RWPE2 (cell line): ENCODE results near the gene OR6C70.
"Not testable (repeated sequence)": the region's sequence is repeated elsewhere in the genome, so short reads cannot be mapped to it uniquely, and the experiment has no call there.

Source experiments
- ATAC-seq: fragments of 200-7000 bp; cut with Tn5 transposase; 3 replicates; pipeline ENCODE4 v1.9.1; 2021; ENCODE audit warnings: low read depth
- DNase-seq: peaks from one replicate; pipeline ENCODE4 v3.0.0-alpha.2; 2020; ENCODE audit warnings: low spot score
- H3K27ac ChIP-seq: fragments of 450-650 bp; 2 replicates; pipeline ENCODE4 v1.5.1; 2017; ENCODE audit warnings: mild to moderate bottlenecking; ENCODE audit not compliant: poor library complexity, severe bottlenecking
- H3K27me3 ChIP-seq: fragments of 250-450 bp; sonication (Bioruptor Pico); 2 replicates; pipeline ENCODE4 v1.5.1; 2021; ENCODE audit warnings: mild to moderate bottlenecking, moderate library complexity; ENCODE audit not compliant: insufficient read depth, poor library complexity, severe bottlenecking
- H3K36me3 ChIP-seq: fragments of 250-450 bp; sonication (Bioruptor Pico); 2 replicates; pipeline ENCODE4 v1.5.1; 2020; ENCODE audit warnings: low read depth, mild to moderate bottlenecking, moderate library complexity
- H3K4me1 ChIP-seq: fragments of 250-450 bp; sonication (Bioruptor Pico); 2 replicates; pipeline ENCODE4 v1.5.1; 2021; ENCODE audit warnings: mild to moderate bottlenecking, moderate library complexity; ENCODE audit not compliant: insufficient read depth, poor library complexity, severe bottlenecking
- H3K4me3 ChIP-seq: fragments of 250-450 bp; sonication (Bioruptor Pico); 2 replicates; pipeline ENCODE4 v1.5.1; 2021; ENCODE audit warnings: mild to moderate bottlenecking, moderate library complexity; ENCODE audit not compliant: severe bottlenecking
- H3K9me3 ChIP-seq: fragments of 250-450 bp; sonication (Bioruptor Pico); 2 replicates; pipeline ENCODE4 v1.5.1; 2021; ENCODE audit warnings: mild to moderate bottlenecking, moderate library complexity; ENCODE audit not compliant: severe bottlenecking
- CTCF ChIP-seq: fragments of 450-650 bp; IDR thresholded peaks from one replicate; pipeline ENCODE4 v1.5.1; 2017; ENCODE audit warnings: mild to moderate bottlenecking, moderate library complexity; ENCODE audit not compliant: poor library complexity, severe bottlenecking

Gene OR6C70

GRCh38 chr12:55499231-55499630 lies 29.3 kb upstream of the OR6C70 start:
- H3K27me3 ChIP-seq = peaks cover 16% of the 10 kb centered on the region
- TF ChIP-seq CTCF = no peak
- H3K27ac ChIP-seq = no peak overlapping the region
- H3K9me3 ChIP-seq = no peaks in the 10 kb centered on the region
- ATAC-seq (no peak), DNase-seq (no peak)
- H3K4me1 ChIP-seq = no peaks in the 10 kb centered on the region
- H3K36me3 ChIP-seq = no peaks in the 10 kb centered on the region
- no peak overlapping the region for H3K4me3 ChIP-seq

- DNase-seq (no peak), ATAC-seq (no peak)
- Histone ChIP-seq H3K4me3 (no peak overlapping the region), H3K9me3 (no peaks in the 10 kb centered on the region), H3K4me1 (no peaks in the 10 kb centered on the region), H3K36me3 (no peaks in the 10 kb centered on the region), H3K27me3 (peaks cover 7% of the 10 kb centered on the region), H3K27ac (no peak overlapping the region)
- TF ChIP-seq CTCF = no peak
These were observed 25.6 kb upstream of the OR6C70 start for GRCh38 chr12:55495490-55495889.

GRCh38 chr12:55492078-55492477 lies 22.1 kb upstream of the OR6C70 start, which contains the start of gene OR6C68:
Gene OR6C68, plus strand, starts transcription at chr12:55492378. Its CDS starts 0 bp downstream, at chr12:55492378.
- no peaks in the 10 kb centered on the region for H3K9me3 ChIP-seq
- no peaks in the 10 kb centered on the region for H3K27me3 ChIP-seq
- no peak within 1 kb of the TSS for H3K4me3 ChIP-seq
- no peak for TF ChIP-seq CTCF
- no peak within 1 kb of the TSS for H3K27ac ChIP-seq
- DNase-seq = no peak
- H3K36me3 ChIP-seq = no peaks in the 10 kb centered on the region
- ATAC-seq = no peak
- no peaks in the 10 kb centered on the region for H3K4me1 ChIP-seq

GRCh38 chr12:55484284-55484683 lies 14.3 kb upstream of the OR6C70 start:
- ATAC-seq, H3K27ac ChIP-seq, H3K27me3 ChIP-seq, DNase-seq, H3K4me3 ChIP-seq, H3K36me3 ChIP-seq, H3K4me1 ChIP-seq, H3K9me3 ChIP-seq: not testable (repeated sequence)

GRCh38 chr12:55479136-55479535 lies 9.2 kb upstream of the OR6C70 start:
- H3K9me3 ChIP-seq, H3K36me3 ChIP-seq, DNase-seq, H3K27ac ChIP-seq, H3K4me1 ChIP-seq, H3K4me3 ChIP-seq, H3K27me3 ChIP-seq, ATAC-seq: not testable (repeated sequence)

- Histone ChIP-seq H3K36me3 (no peaks in the 10 kb centered on the region), H3K9me3 (no peaks in the 10 kb centered on the region), H3K4me1 (no peaks in the 10 kb centered on the region), H3K4me3 (no peak overlapping the region), H3K27ac (no peak overlapping the region), H3K27me3 (peaks cover 21% of the 10 kb centered on the region)
- no peak for TF ChIP-seq CTCF
- ATAC-seq = no peak
- DNase-seq = no peak
These were observed 2.3 kb upstream of the OR6C70 start for GRCh38 chr12:55472264-55472663.
